ENCODE measurements around the gene LETM1. TPM values are rescaled to one million over a fixed set of nuclear protein-coding genes. Genes with fewer than 3 reads are reported as not detected.
A peak's percentile ranks its signal among the peaks of the same experiment; 100 is the strongest.

The LETM1 gene
- total and polyA plus RNA-seq, 2 of the 13 experiments (the other 11 are each of a cell fraction or from before 2014, with no cell fraction given): 9.7 to 41.6 TPM

- peak; percentile 43; the same call in 1 of the 2 replicates for TF ChIP-seq ARID4A (CRISPR knock-in tag; IDR thresholded peaks at IDR 0.05; ENCODE audit: borderline replicate concordance)
- TF ChIP-seq ZC3H4 (CRISPR knock-in tag; IDR thresholded peaks at IDR 0.05; ENCODE audit: borderline replicate concordance): 0 out of 2 replicates have a peak, but pooled peaks have one; percentile 25
- no peak for TF ChIP-seq ZNF646 (CRISPR knock-in tag; IDR thresholded peaks at IDR 0.05)
- no peak for TF ChIP-seq ZNF224 (CRISPR knock-in tag; IDR thresholded peaks at IDR 0.05)
- TF ChIP-seq ZNF121 (CRISPR knock-in tag; IDR thresholded peaks at IDR 0.05): peak; percentile 34; the same call in 1 of the 2 replicates
- TF ChIP-seq ZNF615 (CRISPR knock-in tag; IDR thresholded peaks at IDR 0.05; ENCODE audit: borderline replicate concordance): 0 out of 2 replicates have a peak, but pooled peaks have one; percentile 34
- TF ChIP-seq CC2D1A (CRISPR knock-in tag; IDR thresholded peaks at IDR 0.05): no peak
- TF ChIP-seq SATB2 (CRISPR knock-in tag; IDR thresholded peaks at IDR 0.05): no peak
- no peak for TF ChIP-seq GABPA (IDR thresholded peaks at IDR 0.05; ENCODE audit: low read depth, low read length)
- TF ChIP-seq GABPA (CRISPR knock-in tag; IDR thresholded peaks at IDR 0.05; ENCODE audit: low read depth): no peak
- TF ChIP-seq HDAC1 (CRISPR knock-in tag; IDR thresholded peaks at IDR 0.05): no peak
- no peak for TF ChIP-seq NAIF1 (CRISPR knock-in tag; IDR thresholded peaks at IDR 0.05; ENCODE audit: borderline replicate concordance)
- TF ChIP-seq NRL (CRISPR knock-in tag; IDR thresholded peaks at IDR 0.05; ENCODE audit: borderline replicate concordance): no peak; the same call in none of the 2 replicates
- TF ChIP-seq TRAFD1 (CRISPR knock-in tag; IDR thresholded peaks at IDR 0.05; ENCODE audit: borderline replicate concordance): 0 out of 2 replicates have a peak, but pooled peaks have one; percentile 50
- TF ChIP-seq KDM6A (CRISPR knock-in tag; IDR thresholded peaks at IDR 0.05; ENCODE audit: low read depth): peak; percentile 66
- TF ChIP-seq HMG20B (CRISPR knock-in tag; conservative IDR thresholded peaks at IDR 0.05): 0 out of 2 replicates have a peak, but pooled peaks have one; percentile 50
Measured at GRCh38 chr4:1766106-1767060, 89.6 kb downstream of the LETM1 start (continued).
